ENCODE results near the gene GLT1D1.

The GLT1D1 gene

GRCh38 chr12:128991716-128992115 is 138.4 kb downstream of the GLT1D1 start:
- TF ChIP-seq TCF12 (IDR thresholded peaks at IDR 0.05; ENCODE audit: low read depth) (no peak), CREB1 (IDR thresholded peaks at IDR 0.05; ENCODE audit: low read depth) (no peak), ZBTB7A (IDR thresholded peaks at IDR 0.05; ENCODE audit: low read depth) (no peak), TEAD4 (IDR thresholded peaks at IDR 0.05) (no peak), EP300 (IDR thresholded peaks at IDR 0.05; ENCODE audit: borderline replicate concordance) (no peak), EGR1 (IDR thresholded peaks at IDR 0.05) (no peak), TAF1 (IDR thresholded peaks at IDR 0.05; ENCODE audit: low read depth) (no peak)

- TF ChIP-seq EGR1 (IDR thresholded peaks at IDR 0.05) (no peak), CREB1 (IDR thresholded peaks at IDR 0.05; ENCODE audit: low read depth) (no peak), RAD21 (IDR thresholded peaks at IDR 0.05; ENCODE audit: low read depth) (no peak)
These were observed 138.8 kb downstream of the GLT1D1 start for GRCh38 chr12:128992116-128992515.

- TF ChIP-seq CREB1 (IDR thresholded peaks at IDR 0.05; ENCODE audit: low read depth) (no peak), YY1 (IDR thresholded peaks at IDR 0.05; ENCODE audit: low read depth) (no peak), MAX (IDR thresholded peaks at IDR 0.05) (no peak), TAF1 (IDR thresholded peaks at IDR 0.05; ENCODE audit: low read depth) (no peak), CEBPB (IDR thresholded peaks at IDR 0.05) (no peak), RAD21 (IDR thresholded peaks at IDR 0.05; ENCODE audit: low read depth) (no peak), EP300 (IDR thresholded peaks at IDR 0.05; ENCODE audit: borderline replicate concordance) (no peak), EGR1 (IDR thresholded peaks at IDR 0.05) (no peak), USF1 (IDR thresholded peaks at IDR 0.05) (no peak), TCF12 (IDR thresholded peaks at IDR 0.05; ENCODE audit: low read depth) (no peak)
These were observed 139.3 kb downstream of the GLT1D1 start for GRCh38 chr12:128992550-128992949.

GRCh38 chr12:128994856-128995255 is 141.6 kb downstream of the GLT1D1 start:
- TF ChIP-seq RAD21 (IDR thresholded peaks at IDR 0.05; ENCODE audit: low read depth) (no peak), CEBPB (IDR thresholded peaks at IDR 0.05) (no peak), CREB1 (IDR thresholded peaks at IDR 0.05; ENCODE audit: low read depth) (no peak), TCF12 (IDR thresholded peaks at IDR 0.05; ENCODE audit: low read depth) (no peak), FOXM1 (IDR thresholded peaks at IDR 0.05; ENCODE audit: borderline replicate concordance, low read depth) (no peak), USF1 (IDR thresholded peaks at IDR 0.05) (no peak), MAX (IDR thresholded peaks at IDR 0.05) (no peak), NFIC (IDR thresholded peaks at IDR 0.05) (no peak), TAF1 (IDR thresholded peaks at IDR 0.05; ENCODE audit: low read depth) (no peak), YY1 (IDR thresholded peaks at IDR 0.05; ENCODE audit: low read depth) (no peak)

- TF ChIP-seq TCF12 (IDR thresholded peaks at IDR 0.05; ENCODE audit: low read depth) (no peak), TAF1 (IDR thresholded peaks at IDR 0.05; ENCODE audit: low read depth) (no peak), RAD21 (IDR thresholded peaks at IDR 0.05; ENCODE audit: low read depth) (no peak)
These were observed 142.3 kb downstream of the GLT1D1 start for GRCh38 chr12:128995619-128996018.

GRCh38 chr12:129001826-129002225 is 148.5 kb downstream of the GLT1D1 start:
- TF ChIP-seq USF1 (IDR thresholded peaks at IDR 0.05) = no peak
- no peak for TF ChIP-seq RAD21 (IDR thresholded peaks at IDR 0.05; ENCODE audit: low read depth)
- no peak for TF ChIP-seq MAX (IDR thresholded peaks at IDR 0.05)

GRCh38 chr12:129002427-129002826 is 149.1 kb downstream of the GLT1D1 start:
- no peak for TF ChIP-seq RAD21 (IDR thresholded peaks at IDR 0.05; ENCODE audit: low read depth)
- no peak for TF ChIP-seq TCF12 (IDR thresholded peaks at IDR 0.05; ENCODE audit: low read depth)
- no peak for TF ChIP-seq EGR1 (IDR thresholded peaks at IDR 0.05)
- TF ChIP-seq FOXM1 (IDR thresholded peaks at IDR 0.05; ENCODE audit: borderline replicate concordance, low read depth) = no peak
- TF ChIP-seq USF1 (IDR thresholded peaks at IDR 0.05) = no peak
- no peak for TF ChIP-seq TEAD4 (IDR thresholded peaks at IDR 0.05)
- no peak for TF ChIP-seq CEBPB (IDR thresholded peaks at IDR 0.05)

GRCh38 chr12:129005416-129005815 is 152.1 kb downstream of the GLT1D1 start:
- TF ChIP-seq NFIC (IDR thresholded peaks at IDR 0.05) (no peak), RAD21 (IDR thresholded peaks at IDR 0.05; ENCODE audit: low read depth) (no peak), USF1 (IDR thresholded peaks at IDR 0.05) (no peak), TEAD4 (IDR thresholded peaks at IDR 0.05) (no peak), YY1 (IDR thresholded peaks at IDR 0.05; ENCODE audit: low read depth) (no peak), TAF1 (IDR thresholded peaks at IDR 0.05; ENCODE audit: low read depth) (no peak), ZBTB7A (IDR thresholded peaks at IDR 0.05; ENCODE audit: low read depth) (no peak), CREB1 (IDR thresholded peaks at IDR 0.05; ENCODE audit: low read depth) (no peak), FOXM1 (IDR thresholded peaks at IDR 0.05; ENCODE audit: borderline replicate concordance, low read depth) (no peak), EP300 (IDR thresholded peaks at IDR 0.05; ENCODE audit: borderline replicate concordance) (no peak), REST (IDR thresholded peaks at IDR 0.05; ENCODE audit: low read depth) (no peak), TCF12 (IDR thresholded peaks at IDR 0.05; ENCODE audit: low read depth) (no peak), CEBPB (IDR thresholded peaks at IDR 0.05) (no peak)
